ENCODE data around the gene NFIB.

- TF ChIP-seq YY1 (IDR thresholded peaks at IDR 0.05; ENCODE audit: insufficient read depth, insufficient read length) (no peak), ZNF274 (IDR thresholded peaks at IDR 0.05; ENCODE audit: low read depth, low read length) (no peak), SUZ12 (IDR thresholded peaks at IDR 0.05; ENCODE audit: extremely low read depth, insufficient read depth, insufficient read length) (no peak)
Observed at GRCh38 chr9:14286121-14286520, 27.8 kb downstream of the NFIB start.

Data from NT2/D1 (cell line).